Kidney epithelial cell (primary cell): ENCODE data around the gene CLEC2A. TPM values are rescaled to one million over a fixed set of nuclear protein-coding genes. Genes with fewer than 3 reads are reported as not detected.
"Not testable (repeated sequence)": the region's sequence is repeated elsewhere in the genome, so short reads cannot be mapped to it uniquely, and the experiment has no call there.

ENCODE experiments used
- DNase-seq: peaks from one replicate; pipeline ENCODE4 v3.0.0-alpha.2; 2010; ENCODE audit warnings: low read depth
- H3K27me3 ChIP-seq: 2 replicates; pipeline ENCODE4 v1.6.0; 2011; ENCODE audit warnings: low read length; ENCODE audit not compliant: control insufficient read depth, insufficient read depth
- H3K36me3 ChIP-seq: 2 replicates; pipeline ENCODE4 v1.5.1; 2011; ENCODE audit warnings: low read length; ENCODE audit not compliant: control insufficient read depth, insufficient read depth
- H3K4me3 ChIP-seq: 2 replicates; pipeline ENCODE4 v1.5.1; 2011; ENCODE audit warnings: low read depth, mild to moderate bottlenecking, control low read depth, low read length
- CTCF ChIP-seq: IDR thresholded peaks from 2 replicates; pipeline ENCODE4 v1.5.1; 2011; ENCODE audit warnings: mild to moderate bottlenecking, moderate library complexity, low read length, control low read depth, inconsistent platforms; ENCODE audit not compliant: insufficient read depth, poor library complexity, severe bottlenecking
- total RNA-seq: library from RNA; depleted of rRNA; stranded (reverse); fragments of >200 nt; gene quantifications from 2 replicates; pipeline ENCODE4 v1.2.3, GENCODE V29; 2015

The CLEC2A gene, protein sequence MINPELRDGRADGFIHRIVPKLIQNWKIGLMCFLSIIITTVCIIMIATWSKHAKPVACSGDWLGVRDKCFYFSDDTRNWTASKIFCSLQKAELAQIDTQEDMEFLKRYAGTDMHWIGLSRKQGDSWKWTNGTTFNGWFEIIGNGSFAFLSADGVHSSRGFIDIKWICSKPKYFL
- total RNA-seq, result not detected in 2 replicates

GRCh38 chr12:9932270-9932669 lies at the start of gene CLEC2A:
TSS of gene CLEC2A (minus strand) at chr12:9932370. CDS start at chr12:9932329, 41 bp downstream.
- no peak for TF ChIP-seq CTCF
- DNase-seq, result no peak
- Histone ChIP-seq H3K4me3 (no peak within 1 kb of the TSS), H3K36me3 (no peaks in the 10 kb centered on the region), H3K27me3 (no peaks in the 10 kb centered on the region)

DNA sequence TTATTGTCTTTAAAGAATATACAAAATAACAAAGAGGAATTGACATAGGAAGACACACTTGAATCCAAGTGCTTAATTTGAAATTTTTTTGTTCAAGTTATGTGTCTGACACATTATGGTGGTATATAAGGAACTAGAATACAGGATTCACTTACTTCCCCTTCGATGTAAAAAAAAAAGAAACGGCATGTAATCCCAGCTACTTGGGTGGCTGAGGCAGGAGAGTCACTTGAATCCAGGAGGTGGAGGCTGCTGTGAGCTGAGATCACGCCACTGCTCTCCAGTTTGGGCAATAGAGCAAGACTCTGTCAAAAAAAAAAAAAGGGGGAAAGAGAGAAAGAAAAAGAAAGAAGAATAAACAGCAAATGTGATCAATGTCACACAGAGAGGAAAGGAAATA lies 48.0 kb upstream of the CLEC2A start:
- Histone ChIP-seq H3K4me3 (no peak overlapping the region), H3K36me3 (no peaks in the 10 kb centered on the region), H3K27me3 (no peaks in the 10 kb centered on the region)
- no peak for TF ChIP-seq CTCF
- no peak for DNase-seq

GRCh38 chr12:9977916-9978315 lies 45.7 kb upstream of the CLEC2A start:
- no peaks in the 10 kb centered on the region for H3K27me3 ChIP-seq
- no peaks in the 10 kb centered on the region for H3K36me3 ChIP-seq
- TF ChIP-seq CTCF, result no peak
- DNase-seq, result no peak
- H3K4me3 ChIP-seq, result no peak overlapping the region

DNA sequence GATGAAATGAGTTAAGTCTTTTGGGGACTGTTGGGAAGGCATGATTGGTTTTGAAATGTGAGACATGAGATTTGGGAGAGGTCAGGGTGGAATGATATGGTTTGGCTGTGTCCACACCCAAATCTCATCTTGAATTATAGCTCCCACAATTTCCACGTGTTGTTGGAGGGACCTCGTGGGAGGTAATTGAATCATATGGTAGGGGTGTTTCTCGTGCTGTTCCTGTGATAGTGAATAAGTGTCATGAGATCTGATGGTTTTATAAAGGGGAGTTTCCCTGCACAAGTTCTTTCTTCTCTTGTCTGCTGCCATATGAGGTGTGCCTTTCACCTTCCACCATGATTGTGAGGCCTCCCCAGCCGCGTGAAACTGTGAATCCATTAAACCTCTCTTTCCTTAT lies 44.5 kb upstream of the CLEC2A start:
- DNase-seq, H3K36me3 ChIP-seq, H3K27me3 ChIP-seq, H3K4me3 ChIP-seq: not testable (repeated sequence)

DNA sequence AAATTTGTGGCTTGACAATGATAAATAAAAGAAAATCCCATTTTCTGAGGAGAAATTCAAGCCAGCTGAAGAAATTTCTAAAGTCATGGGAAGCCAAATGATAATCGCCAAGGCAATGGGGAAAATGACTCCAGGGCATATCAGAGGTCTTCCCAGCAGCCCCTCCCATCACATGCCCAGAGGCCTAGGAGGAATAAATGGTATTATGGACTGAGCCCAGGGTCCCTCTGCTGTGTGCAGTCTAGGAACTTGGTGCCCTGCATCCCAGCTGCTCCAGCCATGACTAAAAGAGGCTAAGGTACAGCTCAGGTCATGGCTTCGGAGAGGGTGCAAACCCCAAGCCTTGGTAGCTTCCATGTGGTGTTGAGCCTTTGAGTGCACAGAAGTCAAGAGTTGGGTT lies 43.4 kb upstream of the CLEC2A start:
- Histone ChIP-seq H3K4me3 (no peak overlapping the region), H3K27me3 (no peaks in the 10 kb centered on the region), H3K36me3 (no peaks in the 10 kb centered on the region)
- no peak for DNase-seq
- TF ChIP-seq CTCF, result no peak

DNA sequence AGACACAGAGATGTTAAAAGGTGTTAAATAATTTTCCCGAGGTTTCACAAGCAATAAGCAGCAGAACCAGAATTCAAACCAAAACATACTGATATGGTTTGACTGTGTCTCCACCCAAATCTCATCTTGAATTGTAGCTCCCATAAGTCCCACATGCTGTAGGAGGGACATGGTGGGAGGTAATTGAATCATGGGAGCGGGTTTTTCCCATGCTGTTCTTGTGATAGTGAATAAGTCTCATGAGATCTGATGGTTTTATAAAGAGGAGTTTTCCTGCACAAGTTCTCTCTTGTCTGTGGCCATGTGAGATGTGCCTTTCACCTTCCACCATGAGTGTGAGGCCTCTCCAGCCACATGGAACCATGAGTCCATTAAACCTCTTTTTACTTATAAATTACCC lies 42.6 kb upstream of the CLEC2A start:
- H3K36me3 ChIP-seq, H3K4me3 ChIP-seq, DNase-seq, H3K27me3 ChIP-seq: not testable (repeated sequence)

GRCh38 chr12:9973949-9974348 lies 41.8 kb upstream of the CLEC2A start:
- Histone ChIP-seq H3K36me3 (no peaks in the 10 kb centered on the region), H3K4me3 (no peak overlapping the region), H3K27me3 (no peaks in the 10 kb centered on the region)
- DNase-seq, result no peak
- TF ChIP-seq CTCF, result no peak
